Activated CD8-positive, alpha-beta memory T cell treated with anti-CD3 and anti-CD28 coated beads, Interleukin-2, amount 10 ng/mL, durations not matched to agents 7 days and 5 days (primary cell): ENCODE results near the gene RHBDL1. TPM values are rescaled to one million over a fixed set of nuclear protein-coding genes. Genes with fewer than 3 reads are reported as not detected.

Experiments
- ATAC-seq: fragments of 150-1000 bp; cut with Tn5 transposase; one replicate; pipeline ENCODE4 v1.10.0; 2021; ENCODE audit warnings: moderate library complexity
- CTCF ChIA-PET: fragments of 350-600 bp; sonication (Branson Sonifier 250); formaldehyde crosslinking; loops from one replicate; lab custom pipeline; 2021; ENCODE audit warnings: antibody characterized with exemption; lab: Charles Lee
- DNase-seq: peaks from one replicate; pipeline ENCODE4 v3.0.0-alpha.2; 2020
- H3K27ac Mint-ChIP-seq: one replicate; pipeline ENCODE4 v1.8.0; 2021; ENCODE audit warnings: mild to moderate bottlenecking, mixed read lengths
- H3K27me3 Mint-ChIP-seq: one replicate; pipeline ENCODE4 v1.8.0; 2021; ENCODE audit warnings: mixed read lengths
- H3K36me3 Mint-ChIP-seq: one replicate; pipeline ENCODE4 v1.8.0; 2021; ENCODE audit warnings: mild to moderate bottlenecking, mixed read lengths
- H3K4me1 Mint-ChIP-seq: one replicate; pipeline ENCODE4 v1.8.0; 2021; ENCODE audit warnings: mixed read lengths
- H3K4me3 Mint-ChIP-seq: one replicate; pipeline ENCODE4 v1.8.0; 2021; ENCODE audit warnings: mild to moderate bottlenecking, moderate library complexity, mixed read lengths
- H3K9me3 Mint-ChIP-seq: one replicate; pipeline ENCODE4 v1.8.0; 2022; ENCODE audit warnings: low read depth, mixed read lengths
- total RNA-seq, 2 experiments: library from RNA; stranded (reverse); gene quantifications; one replicate each; pipeline ENCODE4 v1.2.3, GENCODE V29; 2021

RHBDL1 gene
- total RNA-seq, 2 experiments from 2014 or later = 0.37 to 0.79 TPM

- Mint-ChIP-seq H3K4me3 (no peak overlapping the region), H3K27ac (no peak overlapping the region)
Observed at GRCh38 chr16:651844-652243, 23.6 kb upstream of the RHBDL1 start.

GRCh38 chr16:652454-653305, 22.8 kb upstream of the RHBDL1 start:
- no peak overlapping the region for H3K27ac Mint-ChIP-seq
- DNase-seq (no peak), ATAC-seq (no peak)
- CTCF ChIA-PET = no interaction called here
- no peaks in the 10 kb centered on the region for H3K27me3 Mint-ChIP-seq
- H3K4me3 Mint-ChIP-seq = no peak overlapping the region
- no peaks in the 10 kb centered on the region for H3K9me3 Mint-ChIP-seq
- no peaks in the 10 kb centered on the region for H3K36me3 Mint-ChIP-seq
- H3K4me1 Mint-ChIP-seq = peaks cover 11% of the 10 kb centered on the region

More at GRCh38 chr16:651844-652243, 23.6 kb upstream of the RHBDL1 start:
- no peaks in the 10 kb centered on the region for H3K36me3 Mint-ChIP-seq
- H3K9me3 Mint-ChIP-seq = no peaks in the 10 kb centered on the region
- DNase-seq (no peak), ATAC-seq (no peak)
- no peaks in the 10 kb centered on the region for H3K27me3 Mint-ChIP-seq
- H3K4me1 Mint-ChIP-seq = peaks cover 11% of the 10 kb centered on the region
- CTCF ChIA-PET = interaction anchor here (1.3 kb wide), 1 partner anchor 16 kb away, joined by 6 read pairs; the partner anchor contains the start of gene RHOT2

- Mint-ChIP-seq H3K36me3 (no peaks in the 10 kb centered on the region), H3K9me3 (no peaks in the 10 kb centered on the region), H3K27ac (no peak overlapping the region), H3K27me3 (no peaks in the 10 kb centered on the region), H3K4me3 (no peak overlapping the region), H3K4me1 (peaks cover 7% of the 10 kb centered on the region)
- DNase-seq = no peak
- ATAC-seq = no peak
- CTCF ChIA-PET = no interaction called here
Observed at GRCh38 chr16:654034-654433, 21.4 kb upstream of the RHBDL1 start.

- Mint-ChIP-seq H3K4me3 (no peak overlapping the region), H3K27ac (no peak overlapping the region), H3K9me3 (no peaks in the 10 kb centered on the region), H3K27me3 (no peaks in the 10 kb centered on the region), H3K4me1 (peaks cover 2% of the 10 kb centered on the region), H3K36me3 (no peaks in the 10 kb centered on the region)
- ATAC-seq = no peak
- no peak for DNase-seq
- CTCF ChIA-PET = interaction anchor here (1.0 kb wide), 1 partner anchor 9 kb away, joined by 3 read pairs; no protein-coding TSS in a partner anchor
Observed at GRCh38 chr16:657487-657886, 18.0 kb upstream of the RHBDL1 start.

GRCh38 chr16:658679-659571, 16.5 kb upstream of the RHBDL1 start:
- DNase-seq (no peak), ATAC-seq (no peak)
- no peaks in the 10 kb centered on the region for H3K27me3 Mint-ChIP-seq
- H3K9me3 Mint-ChIP-seq = no peaks in the 10 kb centered on the region
- no peak overlapping the region for H3K4me3 Mint-ChIP-seq
- H3K27ac Mint-ChIP-seq = no peak overlapping the region
- no peaks in the 10 kb centered on the region for H3K36me3 Mint-ChIP-seq
- H3K4me1 Mint-ChIP-seq = peaks cover 2% of the 10 kb centered on the region
- CTCF ChIA-PET = interaction anchor here (2.5 kb wide), 1 partner anchor 9 kb away, joined by 11 read pairs; the partner anchor contains the start of gene WDR90

GRCh38 chr16:659618-660017, 15.9 kb upstream of the RHBDL1 start:
- Mint-ChIP-seq H3K4me3 (no peak overlapping the region), H3K27ac (no peak overlapping the region), H3K9me3 (no peaks in the 10 kb centered on the region), H3K27me3 (no peaks in the 10 kb centered on the region), H3K36me3 (no peaks in the 10 kb centered on the region), H3K4me1 (peaks cover 2% of the 10 kb centered on the region)
- DNase-seq (no peak), ATAC-seq (no peak)
- CTCF ChIA-PET = interaction anchor here (2.5 kb wide), 1 partner anchor 10 kb away, joined by 11 read pairs; the partner anchor contains the start of gene WDR90

GRCh38 chr16:660132-660458, 15.4 kb upstream of the RHBDL1 start:
- Mint-ChIP-seq H3K4me3 (no peak overlapping the region), H3K27me3 (no peaks in the 10 kb centered on the region), H3K9me3 (no peaks in the 10 kb centered on the region), H3K27ac (no peak overlapping the region), H3K36me3 (no peaks in the 10 kb centered on the region), H3K4me1 (peaks cover 2% of the 10 kb centered on the region)
- CTCF ChIA-PET = interaction anchor here (2.5 kb wide), 1 partner anchor 10 kb away, joined by 11 read pairs; the partner anchor contains the start of gene WDR90
- no peak for ATAC-seq
- no peak for DNase-seq

- no peak overlapping the region for H3K27ac Mint-ChIP-seq
- H3K4me1 Mint-ChIP-seq = peaks cover 2% of the 10 kb centered on the region
- no peaks in the 10 kb centered on the region for H3K27me3 Mint-ChIP-seq
- no peaks in the 10 kb centered on the region for H3K9me3 Mint-ChIP-seq
- ATAC-seq (peak; percentile 73), DNase-seq (peak; percentile 67)
- CTCF ChIA-PET = interaction anchor here (2.5 kb wide), 1 partner anchor 11 kb away, joined by 11 read pairs; the partner anchor contains the start of gene WDR90
- no peaks in the 10 kb centered on the region for H3K36me3 Mint-ChIP-seq
- H3K4me3 Mint-ChIP-seq = no peak overlapping the region
Observed at GRCh38 chr16:660459-661183, 14.8 kb upstream of the RHBDL1 start.

GRCh38 chr16:661184-661821, 14.2 kb upstream of the RHBDL1 start:
- ATAC-seq (no peak), DNase-seq (no peak)
- no peaks in the 10 kb centered on the region for H3K36me3 Mint-ChIP-seq
- no peaks in the 10 kb centered on the region for H3K27me3 Mint-ChIP-seq
- peaks cover 2% of the 10 kb centered on the region for H3K4me1 Mint-ChIP-seq
- CTCF ChIA-PET = interaction anchor here (2.5 kb wide), 1 partner anchor 11 kb away, joined by 11 read pairs; the partner anchor contains the start of gene WDR90
- no peak overlapping the region for H3K27ac Mint-ChIP-seq
- no peak overlapping the region for H3K4me3 Mint-ChIP-seq
- no peaks in the 10 kb centered on the region for H3K9me3 Mint-ChIP-seq

- Mint-ChIP-seq H3K27me3 (no peaks in the 10 kb centered on the region), H3K4me3 (no peak overlapping the region), H3K9me3 (no peaks in the 10 kb centered on the region), H3K36me3 (no peaks in the 10 kb centered on the region), H3K4me1 (peaks cover 2% of the 10 kb centered on the region), H3K27ac (no peak overlapping the region)
- no peak for DNase-seq
- no peak for ATAC-seq
- CTCF ChIA-PET = interaction anchor here (1.2 kb wide), 1 partner anchor 14 kb away, joined by 3 read pairs; no protein-coding TSS in a partner anchor
Observed at GRCh38 chr16:662095-662494, 13.4 kb upstream of the RHBDL1 start.

- no peak for ATAC-seq
- no peaks in the 10 kb centered on the region for H3K9me3 Mint-ChIP-seq
- no peaks in the 10 kb centered on the region for H3K27me3 Mint-ChIP-seq
- no peaks in the 10 kb centered on the region for H3K36me3 Mint-ChIP-seq
- H3K27ac Mint-ChIP-seq = no peak overlapping the region
- H3K4me1 Mint-ChIP-seq = peaks cover 5% of the 10 kb centered on the region
- CTCF ChIA-PET = interaction anchor here (1.2 to 1.4 kb wide), 2 partner anchors 14 to 17 kb away, joined by 3 read pairs; no protein-coding TSS in a partner anchor
- DNase-seq = no peak
- no peak overlapping the region for H3K4me3 Mint-ChIP-seq
Observed at GRCh38 chr16:662597-662996, 12.9 kb upstream of the RHBDL1 start.

- ATAC-seq (no peak), DNase-seq (no peak)
- H3K4me1 Mint-ChIP-seq = peaks cover 10% of the 10 kb centered on the region
- H3K27ac Mint-ChIP-seq = no peak overlapping the region
- H3K4me3 Mint-ChIP-seq = no peak overlapping the region
- CTCF ChIA-PET = no interaction called here
- H3K27me3 Mint-ChIP-seq = no peaks in the 10 kb centered on the region
- no peaks in the 10 kb centered on the region for H3K9me3 Mint-ChIP-seq
- H3K36me3 Mint-ChIP-seq = peaks cover 3% of the 10 kb centered on the region
Observed at GRCh38 chr16:666572-666971, 8.9 kb upstream of the RHBDL1 start.
